B cell (primary cell): Measurements from ENCODE around the gene POU2AF2. TPM values are rescaled to one million over a fixed set of nuclear protein-coding genes. Genes with fewer than 3 reads are reported as not detected.
A peak's percentile ranks its signal among the peaks of the same experiment; 100 is the strongest.
"Not testable (repeated sequence)": the region's sequence is repeated elsewhere in the genome, so short reads cannot be mapped to it uniquely, and the experiment has no call there.

Experiments used
- ATAC-seq: fragments of 200-7000 bp; cut with Tn5 transposase; one replicate; pipeline ENCODE4 v1.10.0; 2021; ENCODE audit warnings: low read depth, mild to moderate bottlenecking, moderate number of reproducible peaks, moderate library complexity
- CTCF ChIA-PET: fragments of 350-600 bp; sonication (Branson Sonifier 250); formaldehyde crosslinking; loops from one replicate; lab custom pipeline; 2021; ENCODE audit warnings: antibody characterized with exemption, inconsistent platforms; lab: Charles Lee
- POLR2A ChIA-PET: fragments of 350-600 bp; sonication (Branson Sonifier 250); formaldehyde crosslinking; loops from one replicate; lab custom pipeline; 2021; ENCODE audit warnings: antibody characterized with exemption; lab: Charles Lee
- DNase-seq: peaks from one replicate; pipeline ENCODE4 v3.0.0; 2013
- H2AFZ ChIP-seq: 2 replicates; pipeline ENCODE4 v1.6.1; 2012; ENCODE audit warnings: mild to moderate bottlenecking, low read depth, low read length; ENCODE audit not compliant: insufficient read depth, poor library complexity, severe bottlenecking
- H3K27ac ChIP-seq, 2 donors: 1 replicate in 1 of 2; 2 replicates in 1 of 2; pipeline ENCODE4 v1.5.1; 2012 to 2013; ENCODE audit warnings: low read length in 2 of 2, mild to moderate bottlenecking in 2 of 2, moderate library complexity in 1 of 2
- H3K27me3 ChIP-seq, 4 experiments: fragments of 200-600 bp in 1 of 4; sonication (generic) in 1 of 4; replicated peaks in 1 of 4; 1 replicate in 2 of 4; 2 replicates in 2 of 4; pipeline versions ENCODE4 v1.6.1 to v1.7.0; 2013 to 2016; ENCODE audit warnings: low read length in 3 of 4, mild to moderate bottlenecking in 2 of 4, mixed read lengths in 1 of 4, moderate library complexity in 1 of 4; ENCODE audit not compliant: insufficient read depth in 4 of 4, control insufficient read depth in 3 of 4; ENCODE audit errors: control extremely low read depth in 1 of 4
- H3K36me3 ChIP-seq, 2 experiments: replicated peaks in 1 of 2; 1 replicate in 1 of 2; 2 replicates in 1 of 2; pipeline versions ENCODE4 v1.6.1 to v1.7.1; 2013; ENCODE audit warnings: low read length in 1 of 2; ENCODE audit not compliant: insufficient read depth in 2 of 2, control insufficient read depth in 1 of 2; ENCODE audit errors: control extremely low read depth in 1 of 2, extremely low read depth in 1 of 2
- H3K4me1 ChIP-seq, 2 donors: fragments of 200-600 bp in 1 of 2; sonication (generic) in 1 of 2; 1 replicate in 1 of 2; 2 replicates in 1 of 2; pipeline versions ENCODE4 v1.5.1 to v1.6.1; 2013 to 2017; ENCODE audit warnings: low read length in 2 of 2; ENCODE audit not compliant: control insufficient read depth in 2 of 2, insufficient read depth in 2 of 2
- H3K4me2 ChIP-seq: replicated peaks from 2 replicates; pipeline ENCODE3; 2012; ENCODE audit warnings: mild to moderate bottlenecking, low read depth, low read length; ENCODE audit not compliant: poor library complexity, severe bottlenecking
- H3K4me3 ChIP-seq, 5 experiments: fragments of 200-600 bp in 1 of 5; sonication (generic) in 1 of 5; 1 replicate in 3 of 5; 2 replicates in 2 of 5; pipeline versions ENCODE4 v1.5.1 to v1.7.0; 2011 to 2016; ENCODE audit warnings: low read length in 4 of 5, mild to moderate bottlenecking in 4 of 5, low read depth in 2 of 5, control low read depth in 1 of 5, moderate library complexity in 1 of 5; ENCODE audit not compliant: insufficient read depth in 1 of 5; ENCODE audit errors: control extremely low read depth in 1 of 5, extremely low read depth in 1 of 5
- H3K79me2 ChIP-seq: fragments of 200-600 bp; sonication (generic); one replicate; pipeline ENCODE4 v1.6.0; 2016; ENCODE audit warnings: low read length; ENCODE audit not compliant: control insufficient read depth, insufficient read depth
- H3K9ac ChIP-seq: fragments of 200-600 bp; sonication (generic); 2 replicates; pipeline ENCODE4 v1.6.1; 2017; ENCODE audit warnings: mild to moderate bottlenecking, low read length, moderate library complexity
- H3K9me3 ChIP-seq, 3 donors: one replicate each; pipeline versions ENCODE4 v1.6.1 to v1.7.1; 2013; ENCODE audit warnings: low read length in 2 of 3; ENCODE audit not compliant: control insufficient read depth in 2 of 3, insufficient read depth in 1 of 3; ENCODE audit errors: control extremely low read depth in 1 of 3
- H4K20me1 ChIP-seq: 2 replicates; pipeline ENCODE4 v1.6.0; 2012; ENCODE audit warnings: mild to moderate bottlenecking, low read length; ENCODE audit not compliant: insufficient read depth, control insufficient read depth, poor library complexity, severe bottlenecking
- H3K27ac Mint-ChIP-seq: one replicate; pipeline ENCODE4 v1.8.0; 2021; ENCODE audit warnings: mixed read lengths
- H3K27me3 Mint-ChIP-seq: one replicate; pipeline ENCODE4 v1.8.0; 2021; ENCODE audit warnings: mixed read lengths
- H3K4me1 Mint-ChIP-seq: one replicate; pipeline ENCODE4 v1.8.0; 2021; ENCODE audit warnings: mixed read lengths
- H3K4me3 Mint-ChIP-seq: one replicate; pipeline ENCODE4 v1.8.0; 2021; ENCODE audit warnings: mixed read lengths
- H3K9me3 Mint-ChIP-seq: one replicate; pipeline ENCODE4 v1.8.0; 2022; ENCODE audit warnings: mixed read lengths; ENCODE audit not compliant: insufficient read depth
- CTCF ChIP-seq: fragments of 200-600 bp; IDR thresholded peaks from one replicate; pipeline ENCODE4 v1.8.0; 2022; ENCODE audit warnings: antibody characterized with exemption, mild to moderate bottlenecking
- WGBS: methylation state at CpG from one replicate; pipeline ENCODE4 v1.1.5; 2013; ENCODE audit warnings: missing lambda C conversion rate; ENCODE audit not compliant: insufficient coverage; 5-methylcytosine and 5-hydroxymethylcytosine counted together
- intact Hi-C: fragments of 100-400 bp; cut with micrococcal nuclease; formaldehyde crosslinking; loops from one replicate; pipeline ENCODE4 v1.10.0; 2022
- polyA plus RNA-seq: library from polyadenylated mRNA; depleted of rRNA; stranded (reverse); fragments of >200 nt; gene quantifications from 2 replicates; pipeline ENCODE4 v1.2.3, GENCODE V29; 2012
- total RNA-seq, 2 donors: library from RNA; stranded (reverse); fragments of 120-200 nt in 1 of 2; gene quantifications; 1 replicate in 1 of 2; 2 replicates in 1 of 2; pipeline versions ENCODE4 v1.2.3 to v1.2.4, GENCODE V29; 2013 to 2022

POU2AF2 gene
- total and polyA plus RNA-seq, 2 donors (not counting 1 experiment from before 2014, with no cell fraction given) = not detected

DNA sequence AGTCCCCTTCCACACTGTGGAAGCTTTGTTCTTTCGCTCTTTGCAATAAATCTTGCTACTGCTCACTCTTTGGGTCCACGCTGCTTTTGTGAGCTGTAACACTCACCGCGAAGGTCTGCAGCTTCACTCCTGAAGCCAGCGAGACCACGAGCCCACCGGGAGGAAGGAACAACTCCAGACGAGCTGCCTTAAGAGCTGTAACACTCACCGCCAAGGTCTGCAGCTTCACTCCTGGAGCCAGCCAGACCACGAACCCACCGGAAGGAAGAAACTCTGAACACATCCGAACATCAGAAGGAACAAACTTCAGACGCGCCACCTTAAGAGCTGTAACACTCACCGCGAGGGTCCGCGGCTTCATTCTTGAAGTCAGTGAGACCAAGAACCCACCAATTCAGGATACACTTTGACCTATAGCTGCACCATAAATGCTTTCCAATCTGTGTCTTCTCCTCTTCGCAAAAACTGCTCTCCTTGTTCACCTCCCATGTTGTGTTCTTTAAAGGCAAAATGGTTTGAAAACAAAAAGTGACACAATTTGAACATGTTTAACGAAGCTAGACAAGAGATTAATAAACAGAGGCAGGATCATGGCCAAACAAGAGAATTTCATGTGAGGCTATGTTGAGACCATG is 22.6 kb upstream of the POU2AF2 start:
- H3K4me2 ChIP-seq = peak overlapping the region; percentile 78
- peak overlapping the region; percentile 80 for H2AFZ ChIP-seq
- H3K9ac ChIP-seq = peak overlapping the region; percentile 61
- H3K4me1 ChIP-seq = peaks cover 6 to 10% of the 10 kb centered on the region in 2 donors
- H4K20me1 ChIP-seq, ATAC-seq, H3K79me2 ChIP-seq, H3K27me3 Mint-ChIP-seq, H3K9me3 ChIP-seq, H3K27me3 ChIP-seq, H3K9me3 Mint-ChIP-seq, H3K36me3 ChIP-seq, POLR2A ChIA-PET, intact Hi-C loops: not testable (repeated sequence)
- peak overlapping the region in 1 of 2 donors; percentile 50 for H3K27ac ChIP-seq
- Mint-ChIP-seq H3K4me3 (peak overlapping the region; percentile 91), H3K27ac (peak overlapping the region; percentile 80), H3K4me1 (peaks cover 33% of the 10 kb centered on the region)
- CTCF ChIA-PET = interaction anchor here (0.7 to 1.5 kb wide), 2 partner anchors 60 to 1018 kb away, joined by 3 to 7 read pairs; no protein-coding TSS in a partner anchor
- DNase-seq = peak; percentile 31
- H3K4me3 ChIP-seq = peak overlapping the region; percentile 21 to 53 (median 33)
- 15% methylated on average over 17 of the region's 20 CpGs for WGBS

- no peak for ATAC-seq
- H3K4me1 Mint-ChIP-seq = peaks cover 46% of the 10 kb centered on the region
- no peaks in the 10 kb centered on the region for H4K20me1 ChIP-seq
- H3K79me2 ChIP-seq = no peaks in the 10 kb centered on the region
- no peak overlapping the region for H3K4me3 Mint-ChIP-seq
- no peaks in the 10 kb centered on the region for H3K27me3 Mint-ChIP-seq
- H3K27ac Mint-ChIP-seq = no peak overlapping the region
- no peak overlapping the region for H3K27ac ChIP-seq
- H3K4me3 ChIP-seq = no peak overlapping the region
- WGBS = no CpG with 5 or more reads among the region's 3 CpGs
- H3K9me3 ChIP-seq = peaks cover 0 to 11% (median 2%) of the 10 kb centered on the region in 3 donors
- H3K9ac ChIP-seq = no peak overlapping the region
- no peak overlapping the region for H3K4me2 ChIP-seq
- no peak overlapping the region for H2AFZ ChIP-seq
- peaks cover 20 to 27% of the 10 kb centered on the region in 2 donors for H3K4me1 ChIP-seq
- intact Hi-C loops = no loop called here
- TF ChIP-seq CTCF = no peak
- H3K36me3 ChIP-seq = no peaks in the 10 kb centered on the region
- DNase-seq = no peak
- POLR2A ChIA-PET = no interaction called here
- CTCF ChIA-PET = interaction anchor here (1.5 kb wide), 1 partner anchor 204 kb away, joined by 3 read pairs; no protein-coding TSS in a partner anchor
- no peaks in the 10 kb centered on the region for H3K9me3 Mint-ChIP-seq
- H3K27me3 ChIP-seq = no peaks in the 10 kb centered on the region
Measured at GRCh38 chr11:111225881-111226280, 19.6 kb upstream of the POU2AF2 start.
